HuH-7 (cell line): Measurements from ENCODE around the gene TACC3.

Experiments
- DNase-seq: peaks from one replicate; pipeline ENCODE4 v3.0.0; 2011; ENCODE audit warnings: low spot score

Gene TACC3

DNA sequence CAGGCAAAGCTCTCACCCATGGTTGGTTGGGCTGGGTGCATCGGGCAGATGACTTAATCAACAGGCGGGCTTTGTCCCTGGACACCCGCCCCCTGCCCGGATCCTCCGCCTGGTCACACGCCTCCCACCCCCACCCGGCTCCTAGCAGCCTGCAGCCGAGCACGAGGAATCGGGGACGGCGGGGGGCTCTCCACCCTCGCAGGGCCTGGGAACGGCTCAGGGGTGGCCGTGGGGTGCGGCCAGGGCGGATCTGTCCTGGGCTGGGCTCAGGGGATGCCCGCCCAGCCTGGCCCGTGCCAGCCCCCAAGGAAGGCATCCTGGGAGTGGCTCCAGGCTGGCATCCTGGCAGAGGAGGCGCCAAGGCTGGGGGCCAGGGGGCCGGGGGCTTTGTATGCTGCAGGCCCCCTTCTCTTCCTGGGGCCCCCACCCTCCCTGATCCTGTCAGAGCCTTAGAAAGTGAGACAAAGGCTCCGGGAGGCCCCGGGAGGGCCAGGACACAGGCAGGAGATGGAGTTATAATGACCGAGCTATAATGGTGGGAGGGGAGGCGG lies 39.3 kb downstream of the TACC3 start:
- no peak for DNase-seq

- no peak for DNase-seq
These were observed 39.9 kb downstream of the TACC3 start for GRCh38 chr4:1761130-1761689.

DNA sequence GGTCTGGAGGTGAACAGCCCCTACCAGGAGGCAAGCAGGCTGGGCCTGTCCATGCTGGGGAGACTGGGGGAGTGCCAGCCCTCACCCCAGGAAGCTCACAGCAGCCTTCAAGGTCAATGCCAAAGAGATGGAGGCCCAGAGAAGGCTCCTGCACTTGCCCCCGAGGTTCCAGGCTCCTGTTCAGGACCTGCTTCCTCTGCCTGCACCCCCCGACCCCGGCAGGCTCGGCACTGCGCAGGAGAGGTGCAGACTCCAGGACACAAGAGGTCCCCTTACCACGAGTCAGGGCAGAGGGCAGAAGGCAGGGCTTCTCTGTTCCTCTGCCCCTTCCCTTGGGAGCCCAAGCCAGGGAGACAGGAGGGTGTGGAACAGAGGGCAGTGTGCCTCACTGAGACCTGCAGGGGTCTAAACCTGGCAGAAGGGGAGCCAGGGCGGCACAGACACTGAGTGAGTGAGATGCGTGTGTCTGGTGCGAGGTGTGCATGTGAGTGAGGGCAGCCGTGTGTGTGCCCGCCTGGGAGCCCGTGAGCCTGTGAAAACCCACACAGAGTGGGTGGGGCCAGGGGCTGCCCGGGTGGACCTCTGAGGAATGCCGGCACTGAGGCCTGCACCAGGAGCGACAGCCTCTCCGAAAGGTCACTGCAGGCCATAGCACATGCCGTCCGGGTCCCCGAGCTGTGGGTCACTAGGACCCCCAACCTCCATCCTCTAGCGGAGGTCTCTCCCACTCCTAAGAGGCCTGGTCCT lies 41.1 kb downstream of the TACC3 start:
- DNase-seq: no peak

DNA sequence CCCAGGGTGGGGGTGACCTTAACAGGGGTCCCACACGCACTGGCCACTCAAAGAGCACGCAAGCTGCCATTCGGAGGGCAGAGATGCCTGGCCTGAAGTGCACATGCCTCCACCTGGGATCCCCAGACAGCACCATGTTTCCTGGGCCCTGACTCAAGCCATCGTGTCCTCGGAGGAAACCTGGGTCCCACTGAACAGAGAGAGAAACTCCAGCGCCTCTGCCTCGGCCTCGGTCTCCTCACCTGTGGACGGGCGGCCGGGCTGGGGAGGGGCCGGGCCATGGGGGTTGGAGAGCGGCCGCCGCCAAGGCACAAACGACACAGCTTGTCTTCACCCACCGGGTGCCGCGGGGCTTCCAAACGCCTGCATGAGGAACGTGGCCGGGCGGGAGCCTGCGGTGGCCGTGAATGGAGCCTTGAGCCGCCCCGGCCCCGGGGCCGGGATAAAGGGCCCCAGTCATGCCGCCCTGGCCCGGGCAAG lies 41.8 kb downstream of the TACC3 start:
- no peak for DNase-seq

- peak; percentile 85 for DNase-seq
These were observed 42.3 kb downstream of the TACC3 start for GRCh38 chr4:1763550-1764080.

DNA sequence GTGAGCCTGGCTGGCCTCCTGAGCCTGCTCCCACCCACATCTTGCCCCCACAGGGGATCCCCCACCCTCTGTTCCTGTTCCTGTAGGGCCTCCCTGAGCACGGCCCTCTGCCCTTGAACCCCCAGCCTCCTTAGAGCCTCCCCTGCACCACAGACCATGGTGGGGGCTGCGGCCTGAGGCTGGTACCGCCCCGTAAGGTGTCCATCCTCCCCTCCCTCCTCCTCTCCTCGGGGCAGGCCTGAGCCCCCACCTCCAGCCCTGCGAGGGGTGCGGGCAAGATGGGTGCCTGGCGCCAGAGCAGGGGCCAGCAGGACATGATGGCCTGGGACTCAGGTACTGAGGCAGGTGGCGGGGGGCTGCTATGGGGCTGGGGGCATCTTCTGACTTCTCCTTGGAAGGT lies 43.3 kb downstream of the TACC3 start:
- no peak for DNase-seq

GRCh38 chr4:1765409-1766072 lies 44.2 kb downstream of the TACC3 start:
- DNase-seq: no peak

GRCh38 chr4:1766106-1767060 lies 45.1 kb downstream of the TACC3 start:
- peak; percentile 82 for DNase-seq

GRCh38 chr4:1767061-1767769 lies 45.9 kb downstream of the TACC3 start:
- peak; percentile 71 for DNase-seq

- DNase-seq: peak; percentile 99
These were observed 46.5 kb downstream of the TACC3 start for GRCh38 chr4:1767770-1768366.

DNA sequence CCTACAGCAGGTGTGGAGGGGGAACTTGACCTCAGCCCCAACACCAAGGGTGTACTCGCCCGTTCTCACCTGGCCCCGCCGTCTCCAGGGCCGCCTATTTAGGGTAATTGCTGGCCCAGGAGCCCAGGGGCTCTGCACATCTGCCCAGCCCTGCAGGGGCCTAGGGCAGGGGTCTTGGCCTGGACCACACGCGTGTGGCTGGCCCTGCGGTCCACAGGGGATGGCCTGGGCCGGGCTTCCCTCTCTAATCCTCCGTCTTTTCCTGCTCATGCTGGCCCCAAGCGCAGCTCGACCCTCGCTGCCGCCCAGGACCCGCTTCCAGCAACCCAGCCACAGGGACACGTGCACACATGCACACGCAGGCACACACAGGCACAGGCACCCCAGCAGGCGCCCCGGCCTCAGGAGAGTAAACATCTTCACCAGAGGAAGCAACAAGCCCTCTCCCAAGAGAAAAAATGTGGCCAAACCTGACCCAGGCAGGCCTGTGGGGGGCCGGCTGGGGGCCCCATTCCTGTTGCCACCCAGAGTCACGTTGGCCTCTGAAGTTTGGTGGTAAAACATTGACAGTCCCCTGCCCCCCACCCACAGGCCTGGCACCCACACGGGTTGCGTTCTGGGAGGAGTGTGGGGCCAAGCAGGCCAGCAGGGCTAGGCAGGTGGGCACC lies 47.2 kb downstream of the TACC3 start:
- DNase-seq: no peak

DNA sequence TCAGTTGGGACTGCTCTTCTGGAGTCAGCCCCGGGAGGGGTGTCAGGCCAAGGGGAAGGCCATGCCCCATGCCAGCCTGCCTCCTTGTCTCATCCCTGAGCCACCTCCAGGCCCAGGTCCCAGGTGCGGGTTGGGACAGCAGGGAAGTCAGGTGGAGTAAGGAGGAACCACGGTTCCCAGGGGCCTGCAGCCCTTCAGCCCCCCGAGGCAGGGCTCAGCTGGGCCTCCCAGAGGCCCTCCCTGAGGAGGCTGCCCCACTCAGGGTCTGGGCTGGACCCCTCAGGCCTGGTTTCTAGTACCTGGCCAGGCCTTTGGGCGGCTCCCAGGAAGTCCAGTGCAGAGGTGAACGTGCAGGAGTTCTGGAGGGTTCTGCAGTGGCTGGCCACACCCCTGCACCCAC lies 48.4 kb downstream of the TACC3 start:
- no peak for DNase-seq

DNA sequence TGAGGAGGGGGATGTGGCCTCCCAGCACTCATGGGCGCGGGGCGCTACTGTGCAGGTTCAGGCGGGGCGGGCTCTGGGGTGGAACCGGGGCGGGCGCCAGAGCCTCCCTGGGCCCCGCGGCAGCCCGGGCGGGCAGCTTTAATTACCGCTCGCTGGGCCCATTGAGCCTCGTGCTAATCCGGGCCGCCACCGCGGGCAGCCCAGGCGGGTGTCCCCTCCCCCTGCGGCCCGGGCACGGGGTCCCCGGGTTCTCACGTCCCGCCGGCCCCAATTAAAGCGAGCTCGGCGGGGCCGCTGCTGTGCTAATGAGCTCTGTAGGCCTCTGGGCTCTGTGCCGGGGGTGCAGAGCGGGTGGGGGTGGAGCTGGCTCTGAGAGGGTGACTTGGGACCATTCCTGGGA lies 48.9 kb downstream of the TACC3 start:
- DNase-seq: no peak

GRCh38 chr4:1770791-1771231 lies 49.5 kb downstream of the TACC3 start:
- DNase-seq: peak; percentile 59

DNA sequence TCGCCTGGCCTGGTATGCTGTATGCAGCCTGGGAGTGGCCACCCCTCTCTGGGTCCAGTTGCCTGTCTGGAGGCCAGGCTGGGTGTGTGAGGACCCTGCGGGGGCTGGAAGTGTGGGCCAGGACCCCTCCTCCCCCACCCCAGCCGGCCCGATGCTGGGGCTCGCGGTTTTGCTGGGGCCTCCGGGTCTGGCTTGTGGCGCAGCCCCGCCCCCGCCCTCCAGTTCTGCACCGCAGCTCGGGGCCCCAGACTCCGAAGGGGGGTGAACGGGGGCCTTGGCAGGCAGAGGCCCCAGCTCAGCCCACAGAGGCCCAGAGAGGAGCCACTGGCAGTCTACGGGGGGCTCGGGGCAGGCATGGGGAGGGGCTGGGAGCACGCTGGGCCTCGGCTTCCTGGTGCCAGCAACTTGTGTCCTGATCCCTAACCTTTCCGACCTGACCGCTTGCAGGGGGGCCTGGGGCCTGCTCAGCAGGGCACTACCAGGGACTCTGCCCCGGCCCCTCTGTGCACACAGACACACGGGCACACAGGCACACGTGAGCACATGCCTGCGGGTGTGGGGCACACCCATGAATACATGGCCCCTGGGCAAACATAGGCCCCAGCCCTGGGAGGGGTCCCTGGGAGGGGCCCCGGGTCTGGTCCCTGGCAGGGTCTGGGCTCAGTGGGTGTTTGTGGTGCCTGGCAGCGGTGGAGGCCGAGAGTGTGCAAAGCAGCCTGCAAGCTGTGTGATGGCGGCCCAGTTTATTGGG lies 50.4 kb downstream of the TACC3 start:
- no peak for DNase-seq

DNA sequence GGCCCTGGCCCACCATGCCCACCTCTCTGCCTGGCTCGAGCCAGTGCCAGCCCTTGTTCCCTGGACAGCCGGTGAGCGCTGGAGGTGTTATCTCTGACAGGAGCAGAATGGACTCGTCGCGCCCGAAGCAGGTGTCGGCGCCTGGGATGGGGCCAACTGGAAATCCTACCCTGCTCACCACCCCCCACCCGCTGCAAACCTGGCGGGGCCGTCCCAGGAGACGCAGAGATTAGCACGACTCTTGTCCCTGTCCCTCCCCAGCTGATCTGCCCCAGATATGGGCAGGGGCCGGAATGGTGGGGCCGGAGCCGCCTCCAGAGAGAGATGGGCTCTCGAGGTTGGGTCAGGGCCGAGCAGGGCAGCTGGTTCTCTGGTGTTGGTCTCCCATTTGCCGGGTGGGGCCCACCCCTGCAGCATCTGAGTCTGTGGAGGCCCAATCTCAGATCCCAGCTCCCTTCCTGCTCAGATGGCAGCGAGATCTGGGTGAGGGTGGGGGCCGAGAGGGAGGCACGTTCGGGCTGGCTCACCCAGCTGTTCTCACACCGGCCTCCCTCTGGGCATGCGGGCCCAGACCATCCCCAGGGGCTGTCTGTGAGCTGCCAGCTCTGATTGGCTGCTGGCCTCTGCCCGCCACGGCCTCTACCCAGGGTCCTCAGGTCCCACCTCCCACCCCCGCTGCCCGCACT lies 51.7 kb downstream of the TACC3 start:
- no peak for DNase-seq

- no peak for DNase-seq
These were observed 52.4 kb downstream of the TACC3 start for GRCh38 chr4:1773754-1774153.

DNA sequence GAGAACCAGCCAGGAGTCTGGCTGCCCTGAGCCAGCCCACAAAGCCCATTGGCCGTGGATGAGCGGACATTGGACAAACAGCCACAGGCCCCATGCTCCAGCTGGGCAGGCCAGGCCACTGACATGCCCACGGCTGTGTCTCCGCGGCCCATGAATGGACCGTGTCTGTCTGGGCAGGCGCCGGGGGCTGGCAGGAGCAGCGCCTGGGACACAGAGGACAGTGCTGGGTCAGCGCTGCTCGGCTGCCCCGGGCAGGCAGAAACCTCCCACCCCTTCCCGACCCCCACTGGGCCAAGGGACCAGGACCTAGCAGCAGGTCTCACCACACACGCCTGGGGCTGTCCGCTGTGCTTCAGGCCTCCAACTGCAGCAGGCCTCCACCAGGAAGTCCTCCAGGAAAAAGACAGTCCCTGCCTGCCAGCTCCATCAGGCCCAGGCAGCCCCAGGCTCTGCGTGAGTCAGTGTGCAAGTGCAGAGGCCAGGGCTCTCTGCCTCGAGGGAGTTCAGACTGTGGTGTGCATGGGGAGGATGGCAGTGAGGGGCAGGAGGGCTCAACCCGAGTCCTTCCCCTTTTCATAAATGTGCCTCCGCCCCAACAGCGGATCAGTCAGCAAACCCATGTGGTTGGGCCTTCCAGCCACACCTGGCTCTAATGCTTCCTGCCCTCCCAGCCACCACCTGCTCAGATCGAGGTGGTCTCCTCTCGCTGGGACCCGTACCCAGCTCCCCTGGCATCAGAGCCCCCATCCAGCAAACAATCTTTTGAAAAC lies 54.6 kb downstream of the TACC3 start:
- no peak for DNase-seq
